CD8-positive, alpha-beta memory T cell (primary cell): ENCODE measurements around the gene ZNF771. TPM values are rescaled to one million over a fixed set of nuclear protein-coding genes. Genes with fewer than 3 reads are reported as not detected.

Source experiments
- CTCF ChIA-PET: fragments of 350-600 bp; sonication (Branson Sonifier 250); formaldehyde crosslinking; loops from one replicate; lab custom pipeline; 2021; ENCODE audit warnings: antibody characterized with exemption; lab: Charles Lee
- POLR2A ChIA-PET: fragments of 350-600 bp; sonication (Branson Sonifier 250); formaldehyde crosslinking; loops from one replicate; lab custom pipeline; 2021; ENCODE audit warnings: antibody characterized with exemption; lab: Charles Lee
- DNase-seq, 5 donors: peaks; one replicate each; pipeline versions ENCODE4 v3.0.0 to v3.0.0-alpha.2; 2020 to 2022; ENCODE audit warnings: mixed read lengths in 1 of 5
- H3K27ac ChIP-seq: one replicate; pipeline ENCODE4 v1.7.0; 2013; ENCODE audit warnings: low read depth, mild to moderate bottlenecking, low read length, moderate library complexity
- H3K27me3 ChIP-seq: 2 replicates; pipeline ENCODE4 v1.7.0; 2013; ENCODE audit warnings: low read length, mild to moderate bottlenecking; ENCODE audit not compliant: insufficient read depth, poor library complexity, severe bottlenecking
- H3K36me3 ChIP-seq: 2 replicates; pipeline ENCODE4 v1.7.0; 2013; ENCODE audit warnings: mild to moderate bottlenecking, low read length, moderate library complexity; ENCODE audit not compliant: insufficient read depth
- H3K4me1 ChIP-seq: 2 replicates; pipeline ENCODE4 v1.7.0; 2013; ENCODE audit warnings: mild to moderate bottlenecking, low read length, moderate library complexity; ENCODE audit not compliant: insufficient read depth
- H3K4me3 ChIP-seq: 2 replicates; pipeline ENCODE4 v1.7.0; 2013; ENCODE audit warnings: mild to moderate bottlenecking, low read length
- H3K9me3 ChIP-seq: 2 replicates; pipeline ENCODE4 v1.7.0; 2013; ENCODE audit warnings: mild to moderate bottlenecking, low read length
- H3K27ac Mint-ChIP-seq, 8 donors: one replicate each; pipeline ENCODE4 v1.8.0; 2020 to 2021; ENCODE audit warnings: mixed read lengths in 8 of 8, mild to moderate bottlenecking in 6 of 8, inconsistent platforms in 3 of 8, moderate library complexity in 3 of 8
- H3K27me3 Mint-ChIP-seq, 2 donors: one replicate each; pipeline ENCODE4 v1.8.0; 2020 to 2021; ENCODE audit warnings: mixed read lengths in 2 of 2, mild to moderate bottlenecking in 1 of 2, moderate library complexity in 1 of 2
- H3K36me3 Mint-ChIP-seq, 3 donors: one replicate each; pipeline ENCODE4 v1.8.0; 2020 to 2021; ENCODE audit warnings: mixed read lengths in 3 of 3, inconsistent platforms in 1 of 3, mild to moderate bottlenecking in 1 of 3
- H3K4me1 Mint-ChIP-seq, 3 donors: one replicate each; pipeline ENCODE4 v1.8.0; 2020 to 2021; ENCODE audit warnings: mixed read lengths in 3 of 3, inconsistent platforms in 1 of 3, mild to moderate bottlenecking in 1 of 3
- H3K4me3 Mint-ChIP-seq, 7 donors: one replicate each; pipeline ENCODE4 v1.8.0; 2020 to 2021; ENCODE audit warnings: mixed read lengths in 7 of 7, mild to moderate bottlenecking in 6 of 7, moderate library complexity in 4 of 7, inconsistent platforms in 2 of 7
- H3K9me3 Mint-ChIP-seq, 5 donors: one replicate each; pipeline ENCODE4 v1.8.0; 2020 to 2022; ENCODE audit warnings: mixed read lengths in 5 of 5, mild to moderate bottlenecking in 3 of 5, moderate library complexity in 2 of 5, inconsistent platforms in 1 of 5
- polyA plus RNA-seq: library from polyadenylated mRNA; unstranded; fragments of 300-500 nt; fragmentation: Illumina TruSeq; gene quantifications from one replicate; pipeline ENCODE4 v1.2.3, GENCODE V29; 2021
- total RNA-seq, 2 experiments: library from RNA; stranded (reverse); gene quantifications; one replicate each; pipeline ENCODE4 v1.2.3, GENCODE V29; 2021

Gene ZNF771
- total RNA-seq (1 to 10 TPM; 7.3 to 9.8 TPM), polyA plus RNA-seq (6.0 TPM)

GRCh38 chr16:30407102-30407803 lies at the start of gene ZNF771:
TSS of gene ZNF771 (plus strand) at chr16:30407606. CDS start at chr16:30408054, 448 bp downstream.
- Histone ChIP-seq H3K4me3 (peak within 1 kb of the TSS; percentile 87), H3K4me1 (peaks cover 12% of the 10 kb centered on the region), H3K9me3 (no peaks in the 10 kb centered on the region), H3K27ac (peak within 1 kb of the TSS; percentile 54), H3K27me3 (no peaks in the 10 kb centered on the region), H3K36me3 (no peaks in the 10 kb centered on the region)
- H3K4me1 Mint-ChIP-seq, result peaks cover 22 to 34% (median 23%) of the 10 kb centered on the region in 3 donors
- CTCF ChIA-PET, result interaction anchor here (0.7 to 3.8 kb wide), 18 partner anchors 11 to 352 kb away, joined by 3 to 28 read pairs (median 3); partner anchors contain the start of genes DCTPP1, SEPTIN1, TBC1D10B and TBX6
- peak; percentile 79 to 90 (median 90) for DNase-seq
- POLR2A ChIA-PET, result interaction anchor here (0.6 to 2.6 kb wide), 11 partner anchors 11 to 389 kb away, joined by 3 to 20 read pairs (median 4); partner anchors contain the start of genes ALDOA, DCTPP1, SEPTIN1 and ZNF48
- peak within 1 kb of the TSS; percentile 88 to 99 (median 91) for H3K4me3 Mint-ChIP-seq
- H3K9me3 Mint-ChIP-seq, result no peaks in the 10 kb centered on the region
- peak within 1 kb of the TSS; percentile 81 to 98 (median 94) for H3K27ac Mint-ChIP-seq
- no peaks in the 10 kb centered on the region for H3K27me3 Mint-ChIP-seq
- H3K36me3 Mint-ChIP-seq, result peaks cover 0 to 10% (median 0%) of the 10 kb centered on the region in 3 donors

- H3K27me3 Mint-ChIP-seq, result no peaks in the 10 kb centered on the region
- CTCF ChIA-PET, result interaction anchor here (1.2 to 2.6 kb wide), 2 partner anchors 13 to 52 kb away, joined by 5 to 8 read pairs; partner anchors contain the start of gene TBC1D10B
- no peak overlapping the region for H3K27ac ChIP-seq
- peaks cover 24% of the 10 kb centered on the region for H3K4me1 ChIP-seq
- peak overlapping the region in 1 of 7 donors; percentile 76 for H3K4me3 Mint-ChIP-seq
- peaks cover under 1 to 68% (median 8%) of the 10 kb centered on the region in 3 donors for H3K36me3 Mint-ChIP-seq
- peaks cover 16% of the 10 kb centered on the region for H3K36me3 ChIP-seq
- H3K4me3 ChIP-seq, result no peak overlapping the region
- no peaks in the 10 kb centered on the region for H3K9me3 ChIP-seq
- peak overlapping the region in 2 of 8 donors; percentile 50 to 94 for H3K27ac Mint-ChIP-seq
- POLR2A ChIA-PET, result interaction anchor here (2.1 kb wide), 1 partner anchor 13 kb away, joined by 6 read pairs; no protein-coding TSS in a partner anchor
- peaks cover 22 to 35% (median 28%) of the 10 kb centered on the region in 3 donors for H3K4me1 Mint-ChIP-seq
- DNase-seq, result peak in 1 of 5 donors; percentile 42
- H3K27me3 ChIP-seq, result no peaks in the 10 kb centered on the region
- no peaks in the 10 kb centered on the region for H3K9me3 Mint-ChIP-seq
Observed at GRCh38 chr16:30357715-30358576, 49.5 kb upstream of the ZNF771 start.

- no peak for DNase-seq
Observed at GRCh38 chr16:30358577-30358936, 48.8 kb upstream of the ZNF771 start.

GRCh38 chr16:30358990-30359870 lies 48.2 kb upstream of the ZNF771 start:
- H3K27ac Mint-ChIP-seq, result peak overlapping the region in 2 of 8 donors; percentile 41 to 72
- POLR2A ChIA-PET, result interaction anchor here (2.1 kb wide), 1 partner anchor 12 kb away, joined by 6 read pairs; no protein-coding TSS in a partner anchor
- H3K4me3 ChIP-seq, result no peak overlapping the region

More at GRCh38 chr16:30358577-30358936, 48.8 kb upstream of the ZNF771 start:
- H3K4me3 Mint-ChIP-seq, result no peak overlapping the region
- H3K36me3 ChIP-seq, result peaks cover 10% of the 10 kb centered on the region
- H3K27me3 ChIP-seq, result no peaks in the 10 kb centered on the region
- no peak overlapping the region for H3K27ac ChIP-seq
- H3K4me1 ChIP-seq, result peaks cover 20% of the 10 kb centered on the region
- no peaks in the 10 kb centered on the region for H3K9me3 Mint-ChIP-seq
- ChIA-PET CTCF (interaction anchor here (1.2 to 2.6 kb wide), 2 partner anchors 13 to 51 kb away, joined by 5 to 8 read pairs; partner anchors contain the start of gene TBC1D10B), POLR2A (interaction anchor here (2.1 kb wide), 1 partner anchor 12 kb away, joined by 6 read pairs; no protein-coding TSS in a partner anchor)
- no peaks in the 10 kb centered on the region for H3K9me3 ChIP-seq
- H3K4me1 Mint-ChIP-seq, result peaks cover 22 to 29% (median 28%) of the 10 kb centered on the region in 3 donors
- no peaks in the 10 kb centered on the region for H3K27me3 Mint-ChIP-seq
- peaks cover 3 to 68% (median 15%) of the 10 kb centered on the region in 3 donors for H3K36me3 Mint-ChIP-seq
- H3K27ac Mint-ChIP-seq, result peak overlapping the region in 1 of 8 donors; percentile 22
- no peak overlapping the region for H3K4me3 ChIP-seq

GRCh38 chr16:30359871-30360170 lies 47.6 kb upstream of the ZNF771 start:
- Mint-ChIP-seq H3K4me1 (peaks cover 15 to 24% (median 21%) of the 10 kb centered on the region in 3 donors), H3K4me3 (peak overlapping the region in 1 of 7 donors; percentile 17), H3K27ac (peak overlapping the region in 2 of 8 donors; percentile 32 to 50), H3K27me3 (no peaks in the 10 kb centered on the region), H3K9me3 (no peaks in the 10 kb centered on the region), H3K36me3 (peaks cover 3 to 67% (median 15%) of the 10 kb centered on the region in 3 donors)
- ChIA-PET POLR2A (no interaction called here), CTCF (interaction anchor here (0.6 to 1.3 kb wide), 2 partner anchors 50 to 732 kb away, joined by 3 to 4 read pairs; no protein-coding TSS in a partner anchor)
- no peak overlapping the region for H3K27ac ChIP-seq
- peaks cover 5% of the 10 kb centered on the region for H3K36me3 ChIP-seq
- no peak overlapping the region for H3K4me3 ChIP-seq
- no peak for DNase-seq
- H3K4me1 ChIP-seq, result peaks cover 10% of the 10 kb centered on the region
- no peaks in the 10 kb centered on the region for H3K9me3 ChIP-seq
- H3K27me3 ChIP-seq, result no peaks in the 10 kb centered on the region

More at GRCh38 chr16:30358990-30359870, 48.2 kb upstream of the ZNF771 start:
- Histone ChIP-seq H3K27ac (no peak overlapping the region), H3K4me1 (peaks cover 13% of the 10 kb centered on the region), H3K27me3 (no peaks in the 10 kb centered on the region), H3K9me3 (no peaks in the 10 kb centered on the region), H3K36me3 (peaks cover 5% of the 10 kb centered on the region)
- no peak overlapping the region for H3K4me3 Mint-ChIP-seq
- H3K9me3 Mint-ChIP-seq, result no peaks in the 10 kb centered on the region
- H3K27me3 Mint-ChIP-seq, result no peaks in the 10 kb centered on the region
- H3K36me3 Mint-ChIP-seq, result peaks cover 3 to 66% (median 15%) of the 10 kb centered on the region in 3 donors
- CTCF ChIA-PET, result interaction anchor here (1.2 to 1.3 kb wide), 2 partner anchors 50 to 51 kb away, joined by 4 to 5 read pairs; no protein-coding TSS in a partner anchor
- H3K4me1 Mint-ChIP-seq, result peaks cover 19 to 23% (median 22%) of the 10 kb centered on the region in 3 donors
- DNase-seq, result no peak

- H3K9me3 ChIP-seq, result no peaks in the 10 kb centered on the region
- no peak for DNase-seq
- peaks cover 12% of the 10 kb centered on the region for H3K36me3 ChIP-seq
- H3K4me1 Mint-ChIP-seq, result peaks cover 8 to 23% (median 17%) of the 10 kb centered on the region in 3 donors
- H3K27ac ChIP-seq, result no peak overlapping the region
- no peak overlapping the region for H3K4me3 Mint-ChIP-seq
- CTCF ChIA-PET, result no interaction called here
- no peaks in the 10 kb centered on the region for H3K27me3 ChIP-seq
- H3K27me3 Mint-ChIP-seq, result no peaks in the 10 kb centered on the region
- H3K4me1 ChIP-seq, result peaks cover under 1% of the 10 kb centered on the region
- POLR2A ChIA-PET, result no interaction called here
- H3K27ac Mint-ChIP-seq, result peak overlapping the region in 1 of 8 donors; percentile 6
- no peak overlapping the region for H3K4me3 ChIP-seq
- peaks cover 3 to 73% (median 17%) of the 10 kb centered on the region in 3 donors for H3K36me3 Mint-ChIP-seq
- H3K9me3 Mint-ChIP-seq, result no peaks in the 10 kb centered on the region
Observed at GRCh38 chr16:30361180-30361579, 46.2 kb upstream of the ZNF771 start.
